Measurements from ENCODE around the gene LCOR.

DNA sequence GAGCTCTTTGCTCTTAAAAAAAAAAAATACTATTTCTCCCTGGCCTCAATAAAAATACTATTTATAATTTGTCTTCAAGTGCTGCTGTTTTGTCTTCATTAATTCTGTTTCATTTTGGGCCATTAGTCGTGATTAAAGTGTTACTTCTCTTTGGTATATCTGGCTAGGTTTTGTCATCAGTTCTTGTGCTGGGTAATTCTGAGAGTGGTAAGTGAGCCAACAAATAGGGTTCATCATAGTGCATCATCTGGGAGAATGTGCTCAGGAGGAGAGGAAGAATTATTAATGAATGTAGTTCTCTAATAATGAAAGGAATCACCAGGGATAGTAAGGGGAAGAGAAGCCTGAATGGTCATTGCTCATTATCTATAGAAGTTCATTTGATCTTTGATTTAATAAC is 70.0 kb downstream of the LCOR start:
- no peak for TF ChIP-seq TARDBP (IDR thresholded peaks at IDR 0.05)
- no peak for TF ChIP-seq MEF2D (tag; conservative IDR thresholded peaks at IDR 0.05; ENCODE audit: low read depth)
- TF ChIP-seq KLF13 (tag; IDR thresholded peaks at IDR 0.05; ENCODE audit: borderline replicate concordance, low read depth), result no peak
- TF ChIP-seq, protein P1, sequence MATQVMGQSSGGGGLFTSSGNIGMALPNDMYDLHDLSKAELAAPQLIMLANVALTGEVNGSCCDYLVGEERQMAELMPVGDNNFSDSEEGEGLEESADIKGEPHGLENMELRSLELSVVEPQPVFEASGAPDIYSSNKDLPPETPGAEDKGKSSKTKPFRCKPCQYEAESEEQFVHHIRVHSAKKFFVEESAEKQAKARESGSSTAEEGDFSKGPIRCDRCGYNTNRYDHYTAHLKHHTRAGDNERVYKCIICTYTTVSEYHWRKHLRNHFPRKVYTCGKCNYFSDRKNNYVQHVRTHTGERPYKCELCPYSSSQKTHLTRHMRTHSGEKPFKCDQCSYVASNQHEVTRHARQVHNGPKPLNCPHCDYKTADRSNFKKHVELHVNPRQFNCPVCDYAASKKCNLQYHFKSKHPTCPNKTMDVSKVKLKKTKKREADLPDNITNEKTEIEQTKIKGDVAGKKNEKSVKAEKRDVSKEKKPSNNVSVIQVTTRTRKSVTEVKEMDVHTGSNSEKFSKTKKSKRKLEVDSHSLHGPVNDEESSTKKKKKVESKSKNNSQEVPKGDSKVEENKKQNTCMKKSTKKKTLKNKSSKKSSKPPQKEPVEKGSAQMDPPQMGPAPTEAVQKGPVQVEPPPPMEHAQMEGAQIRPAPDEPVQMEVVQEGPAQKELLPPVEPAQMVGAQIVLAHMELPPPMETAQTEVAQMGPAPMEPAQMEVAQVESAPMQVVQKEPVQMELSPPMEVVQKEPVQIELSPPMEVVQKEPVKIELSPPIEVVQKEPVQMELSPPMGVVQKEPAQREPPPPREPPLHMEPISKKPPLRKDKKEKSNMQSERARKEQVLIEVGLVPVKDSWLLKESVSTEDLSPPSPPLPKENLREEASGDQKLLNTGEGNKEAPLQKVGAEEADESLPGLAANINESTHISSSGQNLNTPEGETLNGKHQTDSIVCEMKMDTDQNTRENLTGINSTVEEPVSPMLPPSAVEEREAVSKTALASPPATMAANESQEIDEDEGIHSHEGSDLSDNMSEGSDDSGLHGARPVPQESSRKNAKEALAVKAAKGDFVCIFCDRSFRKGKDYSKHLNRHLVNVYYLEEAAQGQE (IDR thresholded peaks at IDR 0.05; ENCODE audit: borderline replicate concordance), result no peak
- TF ChIP-seq, protein P1 (CRISPR knock-in tag; IDR thresholded peaks at IDR 0.05; ENCODE audit: low read depth), result no peak
- TF ChIP-seq, protein P2, sequence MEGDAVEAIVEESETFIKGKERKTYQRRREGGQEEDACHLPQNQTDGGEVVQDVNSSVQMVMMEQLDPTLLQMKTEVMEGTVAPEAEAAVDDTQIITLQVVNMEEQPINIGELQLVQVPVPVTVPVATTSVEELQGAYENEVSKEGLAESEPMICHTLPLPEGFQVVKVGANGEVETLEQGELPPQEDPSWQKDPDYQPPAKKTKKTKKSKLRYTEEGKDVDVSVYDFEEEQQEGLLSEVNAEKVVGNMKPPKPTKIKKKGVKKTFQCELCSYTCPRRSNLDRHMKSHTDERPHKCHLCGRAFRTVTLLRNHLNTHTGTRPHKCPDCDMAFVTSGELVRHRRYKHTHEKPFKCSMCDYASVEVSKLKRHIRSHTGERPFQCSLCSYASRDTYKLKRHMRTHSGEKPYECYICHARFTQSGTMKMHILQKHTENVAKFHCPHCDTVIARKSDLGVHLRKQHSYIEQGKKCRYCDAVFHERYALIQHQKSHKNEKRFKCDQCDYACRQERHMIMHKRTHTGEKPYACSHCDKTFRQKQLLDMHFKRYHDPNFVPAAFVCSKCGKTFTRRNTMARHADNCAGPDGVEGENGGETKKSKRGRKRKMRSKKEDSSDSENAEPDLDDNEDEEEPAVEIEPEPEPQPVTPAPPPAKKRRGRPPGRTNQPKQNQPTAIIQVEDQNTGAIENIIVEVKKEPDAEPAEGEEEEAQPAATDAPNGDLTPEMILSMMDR (IDR thresholded peaks at IDR 0.05 in 2 of 3, conservative IDR thresholded peaks at IDR 0.05 in 1 of 3; ENCODE audit: insufficient read depth in 2 of 3, low read depth in 1 of 3, low read length in 3 of 3), result no peak
- no peak for TF ChIP-seq POLR2AphosphoS5 (IDR thresholded peaks at IDR 0.05; ENCODE audit: control insufficient read depth, insufficient read depth, low read depth, low read length)
- TF ChIP-seq, protein P3, sequence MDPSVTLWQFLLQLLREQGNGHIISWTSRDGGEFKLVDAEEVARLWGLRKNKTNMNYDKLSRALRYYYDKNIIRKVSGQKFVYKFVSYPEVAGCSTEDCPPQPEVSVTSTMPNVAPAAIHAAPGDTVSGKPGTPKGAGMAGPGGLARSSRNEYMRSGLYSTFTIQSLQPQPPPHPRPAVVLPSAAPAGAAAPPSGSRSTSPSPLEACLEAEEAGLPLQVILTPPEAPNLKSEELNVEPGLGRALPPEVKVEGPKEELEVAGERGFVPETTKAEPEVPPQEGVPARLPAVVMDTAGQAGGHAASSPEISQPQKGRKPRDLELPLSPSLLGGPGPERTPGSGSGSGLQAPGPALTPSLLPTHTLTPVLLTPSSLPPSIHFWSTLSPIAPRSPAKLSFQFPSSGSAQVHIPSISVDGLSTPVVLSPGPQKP (CRISPR knock-in tag; IDR thresholded peaks at IDR 0.05), result no peak
- TF ChIP-seq, protein P4, sequence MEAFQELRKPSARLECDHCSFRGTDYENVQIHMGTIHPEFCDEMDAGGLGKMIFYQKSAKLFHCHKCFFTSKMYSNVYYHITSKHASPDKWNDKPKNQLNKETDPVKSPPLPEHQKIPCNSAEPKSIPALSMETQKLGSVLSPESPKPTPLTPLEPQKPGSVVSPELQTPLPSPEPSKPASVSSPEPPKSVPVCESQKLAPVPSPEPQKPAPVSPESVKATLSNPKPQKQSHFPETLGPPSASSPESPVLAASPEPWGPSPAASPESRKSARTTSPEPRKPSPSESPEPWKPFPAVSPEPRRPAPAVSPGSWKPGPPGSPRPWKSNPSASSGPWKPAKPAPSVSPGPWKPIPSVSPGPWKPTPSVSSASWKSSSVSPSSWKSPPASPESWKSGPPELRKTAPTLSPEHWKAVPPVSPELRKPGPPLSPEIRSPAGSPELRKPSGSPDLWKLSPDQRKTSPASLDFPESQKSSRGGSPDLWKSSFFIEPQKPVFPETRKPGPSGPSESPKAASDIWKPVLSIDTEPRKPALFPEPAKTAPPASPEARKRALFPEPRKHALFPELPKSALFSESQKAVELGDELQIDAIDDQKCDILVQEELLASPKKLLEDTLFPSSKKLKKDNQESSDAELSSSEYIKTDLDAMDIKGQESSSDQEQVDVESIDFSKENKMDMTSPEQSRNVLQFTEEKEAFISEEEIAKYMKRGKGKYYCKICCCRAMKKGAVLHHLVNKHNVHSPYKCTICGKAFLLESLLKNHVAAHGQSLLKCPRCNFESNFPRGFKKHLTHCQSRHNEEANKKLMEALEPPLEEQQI (IDR thresholded peaks at IDR 0.05), result no peak
- TF ChIP-seq MAFK (IDR thresholded peaks at IDR 0.05; ENCODE audit: low read length), result no peak
- TF ChIP-seq CHD2 (IDR thresholded peaks at IDR 0.05; ENCODE audit: low read depth, low read length), result no peak
- TF ChIP-seq, protein P5, sequence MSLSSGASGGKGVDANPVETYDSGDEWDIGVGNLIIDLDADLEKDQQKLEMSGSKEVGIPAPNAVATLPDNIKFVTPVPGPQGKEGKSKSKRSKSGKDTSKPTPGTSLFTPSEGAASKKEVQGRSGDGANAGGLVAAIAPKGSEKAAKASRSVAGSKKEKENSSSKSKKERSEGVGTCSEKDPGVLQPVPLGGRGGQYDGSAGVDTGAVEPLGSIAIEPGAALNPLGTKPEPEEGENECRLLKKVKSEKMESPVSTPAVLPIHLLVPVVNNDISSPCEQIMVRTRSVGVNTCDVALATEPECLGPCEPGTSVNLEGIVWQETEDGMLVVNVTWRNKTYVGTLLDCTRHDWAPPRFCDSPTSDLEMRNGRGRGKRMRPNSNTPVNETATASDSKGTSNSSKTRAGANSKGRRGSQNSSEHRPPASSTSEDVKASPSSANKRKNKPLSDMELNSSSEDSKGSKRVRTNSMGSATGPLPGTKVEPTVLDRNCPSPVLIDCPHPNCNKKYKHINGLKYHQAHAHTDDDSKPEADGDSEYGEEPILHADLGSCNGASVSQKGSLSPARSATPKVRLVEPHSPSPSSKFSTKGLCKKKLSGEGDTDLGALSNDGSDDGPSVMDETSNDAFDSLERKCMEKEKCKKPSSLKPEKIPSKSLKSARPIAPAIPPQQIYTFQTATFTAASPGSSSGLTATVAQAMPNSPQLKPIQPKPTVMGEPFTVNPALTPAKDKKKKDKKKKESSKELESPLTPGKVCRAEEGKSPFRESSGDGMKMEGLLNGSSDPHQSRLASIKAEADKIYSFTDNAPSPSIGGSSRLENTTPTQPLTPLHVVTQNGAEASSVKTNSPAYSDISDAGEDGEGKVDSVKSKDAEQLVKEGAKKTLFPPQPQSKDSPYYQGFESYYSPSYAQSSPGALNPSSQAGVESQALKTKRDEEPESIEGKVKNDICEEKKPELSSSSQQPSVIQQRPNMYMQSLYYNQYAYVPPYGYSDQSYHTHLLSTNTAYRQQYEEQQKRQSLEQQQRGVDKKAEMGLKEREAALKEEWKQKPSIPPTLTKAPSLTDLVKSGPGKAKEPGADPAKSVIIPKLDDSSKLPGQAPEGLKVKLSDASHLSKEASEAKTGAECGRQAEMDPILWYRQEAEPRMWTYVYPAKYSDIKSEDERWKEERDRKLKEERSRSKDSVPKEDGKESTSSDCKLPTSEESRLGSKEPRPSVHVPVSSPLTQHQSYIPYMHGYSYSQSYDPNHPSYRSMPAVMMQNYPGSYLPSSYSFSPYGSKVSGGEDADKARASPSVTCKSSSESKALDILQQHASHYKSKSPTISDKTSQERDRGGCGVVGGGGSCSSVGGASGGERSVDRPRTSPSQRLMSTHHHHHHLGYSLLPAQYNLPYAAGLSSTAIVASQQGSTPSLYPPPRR (CRISPR knock-in tag; IDR thresholded peaks at IDR 0.05; ENCODE audit: borderline replicate concordance), result no peak
